Stimulated activated CD8-positive, alpha-beta memory T cell treated with anti-CD3 and anti-CD28 coated beads, Interleukin-4, amount 100 ng/mL, for 1 hour (primary cell): ENCODE results near the gene HOMER1.

ENCODE experiments used
- DNase-seq, 2 donors: peaks; one replicate each; pipeline ENCODE4 v3.0.0-alpha.2; 2020; ENCODE audit warnings: low read depth in 2 of 2, low spot score in 1 of 2

Gene HOMER1, protein sequence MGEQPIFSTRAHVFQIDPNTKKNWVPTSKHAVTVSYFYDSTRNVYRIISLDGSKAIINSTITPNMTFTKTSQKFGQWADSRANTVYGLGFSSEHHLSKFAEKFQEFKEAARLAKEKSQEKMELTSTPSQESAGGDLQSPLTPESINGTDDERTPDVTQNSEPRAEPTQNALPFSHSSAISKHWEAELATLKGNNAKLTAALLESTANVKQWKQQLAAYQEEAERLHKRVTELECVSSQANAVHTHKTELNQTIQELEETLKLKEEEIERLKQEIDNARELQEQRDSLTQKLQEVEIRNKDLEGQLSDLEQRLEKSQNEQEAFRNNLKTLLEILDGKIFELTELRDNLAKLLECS

DNA sequence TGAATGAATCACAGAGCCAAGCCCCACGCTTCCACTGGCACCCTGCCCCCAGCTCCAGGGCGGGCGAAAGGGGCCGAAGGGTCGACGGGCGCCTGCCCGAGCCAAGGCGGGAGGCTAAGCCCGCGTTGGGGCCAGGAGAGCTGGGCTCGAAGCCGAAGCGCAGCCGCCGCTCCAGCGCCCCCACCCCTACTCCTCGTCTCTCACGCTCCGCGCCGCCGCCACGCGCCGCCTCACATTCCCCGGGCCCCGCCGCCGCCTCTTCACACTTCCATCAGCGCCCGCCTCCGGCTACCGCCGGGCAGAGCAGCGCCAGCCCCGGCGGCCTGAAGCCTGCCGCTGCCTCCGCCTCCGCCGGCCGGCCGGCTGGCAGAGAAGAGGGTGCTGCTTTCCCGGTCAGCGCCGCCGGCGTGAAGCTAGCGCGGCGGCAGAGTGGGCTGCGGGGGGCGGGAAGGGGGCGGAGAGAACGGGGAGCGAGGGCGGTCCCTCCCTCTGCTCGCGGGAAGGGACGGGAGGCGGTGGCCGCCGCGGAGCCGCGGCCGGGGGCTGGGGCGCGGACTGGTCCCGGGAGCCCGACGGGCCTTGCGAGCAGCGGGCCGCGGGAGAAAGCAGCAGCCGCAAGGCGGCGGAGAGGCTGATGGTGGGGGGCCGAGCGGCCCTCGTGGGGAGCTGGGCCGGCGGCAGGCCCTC lies at the start of gene HOMER1:
Gene HOMER1, minus strand, starts transcription at position 431 of the 687 bp plus-strand sequence. CDS start 1,360 bp downstream, outside the sequence.
- peak; percentile 41 to 45 for DNase-seq

GRCh38 chr5:79563247-79563590 lies 49.3 kb upstream of the HOMER1 start:
- no peak for DNase-seq

- DNase-seq: no peak
Observed at GRCh38 chr5:79562351-79563246, 48.7 kb upstream of the HOMER1 start.

- no peak for DNase-seq
Observed at GRCh38 chr5:79561525-79561893, 47.6 kb upstream of the HOMER1 start.

- DNase-seq: no peak
Observed at GRCh38 chr5:79560771-79561524, 47.0 kb upstream of the HOMER1 start.

DNA sequence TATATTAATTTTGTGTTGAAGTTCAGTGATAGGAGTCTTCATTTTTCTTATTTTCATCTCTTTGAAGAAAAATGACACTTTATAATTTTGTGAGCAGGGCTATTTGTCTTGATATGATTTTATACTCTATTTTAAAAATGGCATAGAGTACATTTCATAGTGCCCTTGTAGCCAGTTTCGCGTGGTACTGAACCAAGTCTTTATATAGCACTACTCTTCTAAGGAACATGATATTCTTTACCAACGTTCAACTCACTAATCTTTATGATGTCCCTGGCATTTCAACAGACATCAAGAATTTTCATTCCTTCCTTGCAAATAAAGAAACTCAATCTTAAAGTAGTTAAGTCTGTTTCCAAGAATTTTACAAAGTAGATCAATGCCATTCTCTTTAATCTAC lies 41.5 kb upstream of the HOMER1 start:
- DNase-seq: no peak

DNA sequence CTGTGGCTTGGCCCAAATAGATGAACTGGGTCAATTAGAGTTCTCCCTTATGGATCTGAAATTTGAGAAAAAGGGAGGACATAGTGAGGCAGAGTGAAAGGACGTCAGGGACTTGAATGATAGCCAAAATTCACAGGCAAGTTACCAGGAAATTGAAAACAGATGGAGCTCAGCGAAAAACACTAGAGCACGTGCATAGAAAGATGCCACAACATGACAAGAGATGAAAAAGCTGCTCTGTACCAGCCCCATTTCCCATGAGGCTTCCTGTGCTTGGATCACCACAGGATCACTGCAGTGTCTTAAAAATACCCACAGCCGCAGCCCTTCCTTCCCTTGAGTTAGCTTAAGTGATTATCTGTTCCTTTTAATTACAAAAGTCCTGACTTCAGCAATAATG lies 39.0 kb upstream of the HOMER1 start:
- DNase-seq: no peak

DNA sequence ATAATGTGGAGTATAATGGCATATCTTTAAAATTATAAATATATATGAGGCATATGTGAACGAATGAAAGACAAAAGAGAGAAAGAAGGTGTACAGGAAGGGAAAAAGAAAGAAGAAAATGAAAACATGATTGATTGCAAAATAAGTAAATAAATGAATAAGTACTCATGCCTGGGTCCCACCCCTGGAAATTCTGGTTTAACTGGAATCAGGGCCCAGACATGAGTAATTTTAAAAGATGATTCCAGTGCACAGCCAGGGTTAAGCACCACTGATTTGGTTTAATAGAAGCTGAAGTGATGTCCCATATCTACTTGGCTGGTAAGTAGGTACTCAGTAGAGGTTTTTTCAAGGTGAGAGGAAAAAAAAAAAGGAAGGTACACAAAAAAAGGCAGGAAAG lies 34.0 kb upstream of the HOMER1 start:
- DNase-seq: no peak

DNA sequence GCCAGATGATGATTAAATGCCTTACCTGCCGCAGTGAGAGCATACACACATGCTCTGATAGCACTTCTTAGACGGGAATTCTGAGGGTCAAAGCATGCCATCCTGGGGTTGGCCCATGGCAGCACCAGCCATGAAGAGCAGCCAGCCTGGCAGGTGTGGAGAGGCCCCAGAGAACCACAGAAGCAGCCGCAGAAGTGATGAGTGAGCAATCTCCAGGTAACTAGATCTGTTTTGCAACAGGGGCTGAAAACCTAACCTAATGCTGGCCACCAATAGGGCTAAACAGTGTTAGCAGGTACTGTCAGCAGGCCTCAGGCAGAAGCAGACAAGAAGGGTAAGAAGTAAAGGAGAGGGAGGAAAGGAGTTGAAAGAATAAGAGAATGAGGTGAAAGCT lies 33.5 kb upstream of the HOMER1 start:
- no peak for DNase-seq

DNA sequence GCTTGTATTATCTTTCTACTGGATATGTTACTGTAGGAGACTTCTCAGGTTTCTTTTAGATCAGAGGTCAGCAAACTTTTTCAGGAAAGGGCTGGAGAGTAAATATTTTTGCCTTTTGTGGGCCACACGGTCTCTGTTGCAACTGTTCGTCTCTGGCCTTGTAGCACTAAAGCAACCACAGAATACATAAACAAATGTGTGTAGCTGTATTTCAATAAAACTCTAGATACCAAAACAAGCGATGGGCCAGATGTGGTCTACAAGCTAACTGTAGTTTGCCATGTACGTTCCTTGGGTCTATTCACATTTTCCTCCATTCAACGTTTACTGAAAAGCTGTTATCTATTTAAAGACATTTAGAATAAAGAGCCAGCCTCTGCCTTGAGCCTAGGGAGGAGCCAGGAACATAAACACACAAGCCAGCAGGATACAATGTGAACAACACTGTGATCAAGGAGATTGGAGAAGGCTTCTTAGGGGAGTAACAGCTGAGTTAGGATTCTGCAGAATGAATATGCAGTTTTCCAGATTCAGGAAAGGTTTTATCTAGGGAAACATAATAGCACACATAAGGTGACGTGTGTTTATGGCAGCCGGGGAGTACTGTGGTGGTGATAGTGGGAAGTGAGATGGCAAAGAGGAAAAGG lies 33.0 kb upstream of the HOMER1 start:
- DNase-seq: no peak

DNA sequence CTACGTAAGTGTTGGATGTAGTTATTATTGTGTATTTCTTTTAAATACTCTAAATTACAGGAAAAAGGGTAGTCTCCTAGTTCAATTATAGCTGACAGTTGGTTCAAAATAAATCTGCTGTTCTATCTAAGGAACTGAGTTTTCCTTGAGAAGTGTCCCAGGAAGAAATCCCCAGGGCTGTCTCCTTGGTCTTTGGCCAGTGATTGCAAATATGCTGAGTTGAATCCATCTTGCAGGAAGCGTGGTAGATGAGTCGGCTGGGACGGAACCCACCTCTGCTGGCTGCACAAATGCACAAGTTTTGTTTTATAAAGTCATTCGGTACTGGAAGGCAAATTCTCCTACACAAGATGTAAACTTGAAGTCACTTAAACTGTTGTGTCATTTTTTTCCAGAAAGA lies 30.2 kb upstream of the HOMER1 start:
- DNase-seq: no peak

DNA sequence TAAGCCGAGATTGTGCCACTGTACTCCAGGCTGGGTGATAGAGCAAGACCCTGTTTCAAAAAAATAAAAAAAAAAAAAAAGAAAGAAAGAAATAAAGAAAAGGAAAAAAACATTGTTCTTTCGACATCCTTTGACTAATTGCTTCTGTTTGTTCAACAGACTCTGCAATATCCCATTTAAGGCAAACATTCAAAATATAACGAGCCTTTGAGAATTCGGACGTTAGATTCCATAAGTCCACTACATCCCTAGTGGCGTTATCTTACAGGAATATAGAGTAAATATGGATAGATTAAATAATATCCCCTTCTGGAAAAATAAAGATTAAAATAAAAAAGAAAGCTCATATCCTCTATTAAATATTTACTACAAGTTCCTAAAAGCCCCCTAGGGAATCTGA lies 27.0 kb upstream of the HOMER1 start:
- no peak for DNase-seq

- no peak for DNase-seq
Observed at GRCh38 chr5:79536193-79536906, 22.4 kb upstream of the HOMER1 start.

DNA sequence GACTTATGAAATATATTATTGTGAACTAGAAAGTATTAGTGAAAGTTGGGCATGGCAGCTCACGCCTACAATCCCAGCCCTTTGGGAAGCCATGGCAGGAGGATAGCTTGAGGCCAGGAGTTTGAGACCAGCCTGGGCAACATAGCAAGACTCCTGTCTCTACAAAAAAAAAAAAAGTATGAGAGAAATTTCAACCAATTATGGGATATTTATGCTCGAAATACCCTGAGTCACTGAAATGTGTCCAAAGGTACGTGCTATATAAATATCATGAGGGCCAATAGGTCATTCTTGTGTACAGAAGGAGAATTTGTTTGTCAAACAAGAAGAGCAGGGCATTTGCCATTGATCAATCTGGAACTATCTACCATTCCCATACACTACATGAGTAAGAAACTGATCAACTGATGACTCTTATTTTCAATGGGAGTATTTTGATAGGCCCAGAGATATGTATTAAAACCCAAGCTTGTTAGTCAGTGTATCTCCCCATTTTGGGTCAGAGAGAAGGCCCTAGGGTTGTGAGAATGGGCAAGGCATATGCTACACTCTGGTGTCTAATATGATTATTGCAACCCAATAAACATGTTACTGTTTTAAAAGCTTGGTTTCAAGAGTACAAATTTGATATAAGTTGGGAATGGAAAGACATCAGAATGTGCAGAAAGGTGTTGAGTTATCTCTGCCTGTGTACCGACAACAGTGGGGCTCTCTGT lies 21.7 kb upstream of the HOMER1 start:
- DNase-seq: no peak

DNA sequence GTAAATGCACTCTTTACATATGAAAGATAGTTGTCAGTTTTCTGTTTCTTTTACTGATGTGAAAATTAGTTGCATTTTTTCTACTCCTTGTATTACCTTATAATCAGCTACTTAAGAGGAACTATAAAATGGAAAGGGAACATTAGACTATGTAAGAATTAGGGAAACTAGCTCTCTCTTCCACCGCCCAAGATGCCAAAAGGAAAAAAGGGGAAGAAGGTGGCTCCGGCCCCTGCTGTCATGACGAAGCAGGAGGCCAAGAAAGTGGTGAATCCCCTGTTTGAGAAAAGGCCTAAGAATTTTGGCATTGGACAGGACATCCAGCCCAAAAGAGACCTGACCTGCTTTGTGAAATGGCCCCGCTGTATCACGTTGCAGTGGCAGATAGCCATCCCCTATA lies 15.2 kb upstream of the HOMER1 start:
- DNase-seq: no peak

GRCh38 chr5:79527431-79527830 lies 13.5 kb upstream of the HOMER1 start:
- DNase-seq: no peak

DNA sequence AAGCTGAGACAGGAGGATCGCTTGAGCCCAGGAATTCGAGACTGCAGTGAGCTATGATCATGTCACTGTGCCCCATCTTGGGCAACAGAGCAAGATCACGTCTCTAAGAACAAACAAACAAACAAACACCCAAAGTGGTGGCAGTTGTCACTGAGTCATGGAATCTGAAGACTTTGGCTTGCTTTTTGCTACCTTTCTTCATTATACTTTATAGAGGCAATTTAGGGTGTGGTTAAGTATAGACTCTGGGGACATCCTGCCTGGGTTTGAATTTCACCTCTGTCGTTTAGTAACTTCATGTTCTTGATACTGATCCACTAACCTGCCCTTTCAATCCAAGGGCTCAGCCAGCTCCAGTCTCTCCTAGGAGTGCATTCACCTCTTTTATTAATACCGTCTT lies 13.0 kb upstream of the HOMER1 start:
- DNase-seq: no peak

DNA sequence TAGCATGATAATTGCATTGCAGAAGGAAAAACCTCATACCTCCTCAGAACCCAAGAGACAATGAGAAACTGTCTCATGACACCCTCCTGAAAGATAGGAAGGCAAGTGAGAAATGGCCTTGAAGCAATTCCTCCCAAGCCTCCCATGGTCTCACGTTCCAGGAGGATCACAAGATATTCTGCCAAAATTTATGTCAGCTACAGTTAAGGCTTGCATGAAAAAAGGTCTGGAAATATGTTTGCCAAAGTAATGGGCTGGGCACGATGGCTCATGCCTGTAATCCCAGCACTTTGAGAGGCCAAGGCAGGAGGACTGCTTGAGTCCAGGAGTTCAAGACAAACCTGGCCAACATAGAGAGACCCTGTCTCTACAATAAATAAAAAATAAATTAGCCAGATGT lies 12.6 kb upstream of the HOMER1 start:
- no peak for DNase-seq

DNA sequence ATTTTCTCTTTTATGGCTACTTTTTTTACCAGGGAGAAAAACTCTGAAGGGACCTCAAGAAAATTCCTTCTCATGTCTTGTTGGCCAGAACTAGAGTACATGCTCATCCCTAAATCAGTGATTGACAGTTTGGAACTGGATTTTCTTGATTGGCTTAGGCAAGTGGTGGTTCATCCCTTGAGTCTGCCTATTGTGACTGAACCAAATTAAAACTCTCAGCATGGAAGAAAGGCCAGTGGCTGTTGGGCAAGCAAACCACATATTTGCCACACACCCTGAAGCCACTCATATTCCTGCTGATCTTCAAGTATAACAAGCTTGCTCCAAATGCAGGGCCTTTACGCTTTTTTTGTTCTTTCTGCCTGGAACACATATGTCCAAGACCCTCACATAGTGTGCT lies 7.2 kb upstream of the HOMER1 start:
- no peak for DNase-seq
